Measurements from ENCODE around the gene PALLD. TPM values are rescaled to one million over a fixed set of nuclear protein-coding genes. Genes with fewer than 3 reads are reported as not detected.

The PALLD gene
- polyA plus RNA-seq, 1 donor from 2014 or later: 20.5 TPM

DNA sequence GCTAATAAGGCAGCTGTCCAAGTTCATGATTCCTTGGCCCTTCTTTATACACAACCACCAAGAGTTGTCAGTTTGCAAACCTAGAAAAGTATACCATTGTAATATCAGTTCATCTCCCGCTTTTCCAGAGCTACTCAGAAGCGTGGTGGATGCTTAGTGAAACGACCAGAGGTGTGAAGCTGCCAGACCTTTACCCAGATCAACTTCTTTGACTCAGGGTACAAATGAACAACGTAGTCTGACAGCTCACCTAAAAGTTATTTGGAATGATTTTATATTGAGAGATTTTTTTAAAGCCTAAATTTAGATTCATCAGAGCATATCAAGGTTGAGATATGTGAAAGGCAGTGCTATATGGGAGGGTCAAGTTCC lies 343.5 kb downstream of the PALLD start:
- H3K27me3 ChIP-seq (ENCODE audit: insufficient read depth, low read depth, low read length): no peaks in the 10 kb centered on the region
- no peak overlapping the region for H3K27ac ChIP-seq (ENCODE audit: low read length)
- no peaks in the 10 kb centered on the region for H3F3A ChIP-seq (ENCODE audit: insufficient read depth, low read length, poor library complexity, severe bottlenecking)
- no peak overlapping the region for H3K4me2 ChIP-seq (ENCODE audit: low read length)
- H3K9ac ChIP-seq (ENCODE audit: low read length): no peak overlapping the region
- TF ChIP-seq SMC3 (conservative IDR thresholded peaks at IDR 0.05; ENCODE audit: poor library complexity) (no peak), MXI1 (conservative IDR thresholded peaks at IDR 0.05; ENCODE audit: poor library complexity, severe bottlenecking) (no peak), TAF1 (IDR thresholded peaks at IDR 0.05; ENCODE audit: low read depth) (no peak), REST (IDR thresholded peaks at IDR 0.05; ENCODE audit: borderline replicate concordance) (no peak), CTCF (IDR thresholded peaks at IDR 0.05; ENCODE audit: poor library complexity, severe bottlenecking) (no peak), EZH2 (IDR thresholded peaks at IDR 0.05; ENCODE audit: borderline replicate concordance, insufficient read depth, low read length, poor library complexity, severe bottlenecking) (no peak), EP300 (conservative IDR thresholded peaks at IDR 0.05; ENCODE audit: poor library complexity, severe bottlenecking) (no peak), RAD21 (conservative IDR thresholded peaks at IDR 0.05) (no peak)
- H3K9me2 ChIP-seq (ENCODE audit: insufficient read depth, low read length): no peaks in the 10 kb centered on the region
- H3K36me3 ChIP-seq (ENCODE audit: insufficient read depth, low read length): no peaks in the 10 kb centered on the region
- no peaks in the 10 kb centered on the region for H3K9me3 ChIP-seq (ENCODE audit: low read length)
- peaks cover 93% of the 10 kb centered on the region for H3K79me2 ChIP-seq (replicated peaks; ENCODE audit: insufficient read depth, low read length)
- no peak overlapping the region for H2AFZ ChIP-seq (ENCODE audit: low read depth, low read length)
- H4K20me1 ChIP-seq (ENCODE audit: insufficient read depth): no peaks in the 10 kb centered on the region
- no peak overlapping the region for H3K4me3 ChIP-seq (ENCODE audit: low read length)

- H3K4me3 ChIP-seq (ENCODE audit: low read length): no peak overlapping the region
- H3K27ac ChIP-seq (ENCODE audit: low read length): no peak overlapping the region
- no peaks in the 10 kb centered on the region for H3F3A ChIP-seq (ENCODE audit: insufficient read depth, low read length, poor library complexity, severe bottlenecking)
- H4K20me1 ChIP-seq (ENCODE audit: insufficient read depth): no peaks in the 10 kb centered on the region
- no peaks in the 10 kb centered on the region for H3K27me3 ChIP-seq (ENCODE audit: insufficient read depth, low read depth, low read length)
- TF ChIP-seq REST (IDR thresholded peaks at IDR 0.05; ENCODE audit: borderline replicate concordance) (no peak), EP300 (conservative IDR thresholded peaks at IDR 0.05; ENCODE audit: poor library complexity, severe bottlenecking) (no peak), SMC3 (conservative IDR thresholded peaks at IDR 0.05; ENCODE audit: poor library complexity) (no peak), TAF1 (IDR thresholded peaks at IDR 0.05; ENCODE audit: low read depth) (no peak), EZH2 (IDR thresholded peaks at IDR 0.05; ENCODE audit: borderline replicate concordance, insufficient read depth, low read length, poor library complexity, severe bottlenecking) (no peak), MXI1 (conservative IDR thresholded peaks at IDR 0.05; ENCODE audit: poor library complexity, severe bottlenecking) (no peak), CTCF (IDR thresholded peaks at IDR 0.05; ENCODE audit: poor library complexity, severe bottlenecking) (no peak), POLR2AphosphoS5 (IDR thresholded peaks at IDR 0.05) (no peak), RAD21 (conservative IDR thresholded peaks at IDR 0.05) (no peak)
- H3K79me2 ChIP-seq (replicated peaks; ENCODE audit: insufficient read depth, low read length): peaks cover 93% of the 10 kb centered on the region
- H3K9me2 ChIP-seq (ENCODE audit: insufficient read depth, low read length): no peaks in the 10 kb centered on the region
- no peak overlapping the region for H3K4me2 ChIP-seq (ENCODE audit: low read length)
- H3K9me3 ChIP-seq (ENCODE audit: low read length): no peaks in the 10 kb centered on the region
- H3K9ac ChIP-seq (ENCODE audit: low read length): no peak overlapping the region
- no peak overlapping the region for H2AFZ ChIP-seq (ENCODE audit: low read depth, low read length)
- no peaks in the 10 kb centered on the region for H3K36me3 ChIP-seq (ENCODE audit: insufficient read depth, low read length)
These were observed 344.3 kb downstream of the PALLD start for GRCh38 chr4:168841000-168841671.
